ENCODE results near the gene MMD2.

GRCh38 chr7:4857189-4857588 is 101.8 kb downstream of the MMD2 start:
- TF ChIP-seq CTCF (IDR thresholded peaks at IDR 0.05; ENCODE audit: insufficient read depth, low read length, poor library complexity, severe bottlenecking) (no peak), EZH2phosphoT487 (conservative IDR thresholded peaks at IDR 0.05; ENCODE audit: low read length) (no peak)
